Right cardiac atrium (tissue), 5 donors: ENCODE results near the gene PRKN. TPM values are rescaled to one million over a fixed set of nuclear protein-coding genes. Genes with fewer than 3 reads are reported as not detected.
"Not testable (repeated sequence)": the region's sequence is repeated elsewhere in the genome, so short reads cannot be mapped to it uniquely, and the experiment has no call there.

Experiments
- ATAC-seq, 2 donors: fragments of 200-7000 bp; cut with Tn5 transposase; one replicate each; pipeline versions ENCODE4 v1.8.0 to v1.9.1; 2020; ENCODE audit warnings: moderate library complexity in 2 of 2, mild to moderate bottlenecking in 1 of 2
- DNase-seq, 3 donors: peaks; one replicate each; pipeline ENCODE4 v3.0.0-alpha.2; 2020
- H3K27ac ChIP-seq: one replicate; pipeline ENCODE4 v1.5.1; 2013; ENCODE audit warnings: mild to moderate bottlenecking, low read length, control low read depth, moderate library complexity
- H3K27me3 ChIP-seq: one replicate; pipeline ENCODE4 v1.6.1; 2013; ENCODE audit not compliant: control insufficient read depth, insufficient read depth
- H3K4me1 ChIP-seq: one replicate; pipeline ENCODE4 v1.6.1; 2013; ENCODE audit warnings: low read length; ENCODE audit not compliant: control insufficient read depth, insufficient read depth
- H3K4me3 ChIP-seq: one replicate; pipeline ENCODE4 v1.5.1; 2013; ENCODE audit warnings: low read length, control low read depth
- H3K9me3 ChIP-seq: one replicate; pipeline ENCODE4 v1.6.1; 2013; ENCODE audit warnings: low read length; ENCODE audit not compliant: control insufficient read depth
- WGBS: extraction: QIAGEN DNeasy Blood & Tissue Kit; methylation state at CpG from one replicate; pipeline ENCODE4 v1.1.7; 2013; 5-methylcytosine and 5-hydroxymethylcytosine counted together
- intact Hi-C, 4 donors: fragments of 100-400 bp; cut with DNase I; formaldehyde crosslinking; loops; one replicate each; pipeline versions ENCODE4 v1.11.0 to v1.14.0; 2022 to 2023
- polyA plus RNA-seq: library from polyadenylated mRNA; stranded (reverse); fragments of 200-250 nt; gene quantifications from one replicate; pipeline ENCODE4 v1.2.3, GENCODE V29; 2013
- total RNA-seq, 4 donors: library from RNA; stranded (reverse); fragmentation: NEBNext Ultra II Directional; extraction: Animal tissue kit (Norgen Biotek cat#: 25700); gene quantifications; one replicate each; pipeline ENCODE4 v1.2.1, GENCODE V29; 2021
- donor health status: healthy with polysubstance abuse.
- donor health status: DM: no; HTN: yes; CAD: no.
- donor health status: DM: no; HTN: no; CAD: no.
- donor health status: DM: no; HTN: yes; CAD: no; lungs with severe emphysema.
- donor health status: DM: yes; HTN: yes; CAD: no.

PRKN gene
- total and polyA plus RNA-seq, 5 donors = 9.6 to 33.0 (median 24.8) TPM

GRCh38 chr6:161901740-161902426, 825.7 kb downstream of the PRKN start:
- intact Hi-C loops = no loop called here
- H3K27ac ChIP-seq = no peak overlapping the region
- H3K4me1 ChIP-seq = no peaks in the 10 kb centered on the region
- H3K4me3 ChIP-seq = no peak overlapping the region
- no peaks in the 10 kb centered on the region for H3K27me3 ChIP-seq
- WGBS = 69% methylated on average over 16 of the region's 16 CpGs
- no peak for DNase-seq
- H3K9me3 ChIP-seq = no peaks in the 10 kb centered on the region
- ATAC-seq = no peak

GRCh38 chr6:161894436-161894835, 833.1 kb downstream of the PRKN start:
- WGBS = 51% methylated on average over 6 of the region's 6 CpGs
- no peak for ATAC-seq
- Histone ChIP-seq H3K27ac (no peak overlapping the region), H3K4me3 (no peak overlapping the region), H3K9me3 (no peaks in the 10 kb centered on the region), H3K27me3 (no peaks in the 10 kb centered on the region), H3K4me1 (no peaks in the 10 kb centered on the region)
- intact Hi-C loops = no loop called here
- no peak for DNase-seq

- ATAC-seq = no peak
- DNase-seq = no peak
- Histone ChIP-seq H3K4me1 (no peaks in the 10 kb centered on the region), H3K9me3 (no peaks in the 10 kb centered on the region), H3K27me3 (no peaks in the 10 kb centered on the region), H3K27ac (no peak overlapping the region), H3K4me3 (no peak overlapping the region)
- intact Hi-C loops = no loop called here
- 87% methylated on average over 2 of the region's 2 CpGs for WGBS
These were observed 836.0 kb downstream of the PRKN start for GRCh38 chr6:161891542-161891941.

- DNase-seq = peak in 2 of 3 donors; percentile 18 to 70
- peak; percentile 59 to 74 for ATAC-seq
- H3K27me3 ChIP-seq = no peaks in the 10 kb centered on the region
- peak overlapping the region; percentile 23 for H3K4me3 ChIP-seq
- no peaks in the 10 kb centered on the region for H3K9me3 ChIP-seq
- H3K4me1 ChIP-seq = no peaks in the 10 kb centered on the region
- H3K27ac ChIP-seq = no peak overlapping the region
- intact Hi-C loops = no loop called here
- 36% methylated on average over 15 of the region's 15 CpGs for WGBS
These were observed 836.7 kb downstream of the PRKN start for GRCh38 chr6:161890832-161891297.

GRCh38 chr6:161890133-161890831, 837.3 kb downstream of the PRKN start:
- Histone ChIP-seq H3K9me3 (no peaks in the 10 kb centered on the region), H3K4me1 (no peaks in the 10 kb centered on the region), H3K4me3 (no peak overlapping the region), H3K27ac (no peak overlapping the region), H3K27me3 (no peaks in the 10 kb centered on the region)
- intact Hi-C loops = no loop called here
- peak in 2 of 3 donors; percentile 38 to 59 for DNase-seq
- ATAC-seq = peak; percentile 74 to 81
- 54% methylated on average over 8 of the region's 8 CpGs for WGBS

GRCh38 chr6:161889324-161889723, 838.2 kb downstream of the PRKN start:
- Histone ChIP-seq H3K9me3 (no peaks in the 10 kb centered on the region), H3K4me1 (no peaks in the 10 kb centered on the region), H3K27ac (no peak overlapping the region), H3K4me3 (no peak overlapping the region), H3K27me3 (no peaks in the 10 kb centered on the region)
- no peak for DNase-seq
- no peak for ATAC-seq
- intact Hi-C loops = no loop called here
- 95% methylated on average over 7 of the region's 7 CpGs for WGBS

- H3K27ac ChIP-seq, H3K4me3 ChIP-seq, DNase-seq, H3K27me3 ChIP-seq, intact Hi-C loops, H3K9me3 ChIP-seq, H3K4me1 ChIP-seq, ATAC-seq: not testable (repeated sequence)
- 95% methylated on average over 9 of the region's 9 CpGs for WGBS
These were observed 841.0 kb downstream of the PRKN start for GRCh38 chr6:161886545-161886944.

GRCh38 chr6:161884782-161885181, 842.8 kb downstream of the PRKN start:
- no peak for ATAC-seq
- Histone ChIP-seq H3K4me3 (no peak overlapping the region), H3K4me1 (no peaks in the 10 kb centered on the region), H3K27me3 (no peaks in the 10 kb centered on the region), H3K27ac (no peak overlapping the region), H3K9me3 (no peaks in the 10 kb centered on the region)
- intact Hi-C loops = no loop called here
- WGBS = 88% methylated on average over 2 of the region's 2 CpGs
- no peak for DNase-seq

GRCh38 chr6:161882196-161882765, 845.3 kb downstream of the PRKN start:
- Histone ChIP-seq H3K27me3 (no peaks in the 10 kb centered on the region), H3K9me3 (no peaks in the 10 kb centered on the region), H3K4me3 (no peak overlapping the region), H3K27ac (no peak overlapping the region), H3K4me1 (no peaks in the 10 kb centered on the region)
- DNase-seq = no peak
- intact Hi-C loops = no loop called here
- ATAC-seq = no peak
- WGBS = 74% methylated on average over 15 of the region's 15 CpGs

GRCh38 chr6:161880056-161880455, 847.5 kb downstream of the PRKN start:
- WGBS = 97% methylated on average over 2 of the region's 2 CpGs
- intact Hi-C loops = no loop called here
- Histone ChIP-seq H3K9me3 (no peaks in the 10 kb centered on the region), H3K4me1 (no peaks in the 10 kb centered on the region), H3K4me3 (no peak overlapping the region), H3K27ac (no peak overlapping the region), H3K27me3 (no peaks in the 10 kb centered on the region)
- DNase-seq = no peak
- ATAC-seq = no peak

- Histone ChIP-seq H3K27ac (no peak overlapping the region), H3K27me3 (no peaks in the 10 kb centered on the region), H3K4me3 (no peak overlapping the region), H3K4me1 (no peaks in the 10 kb centered on the region), H3K9me3 (no peaks in the 10 kb centered on the region)
- ATAC-seq (no peak), DNase-seq (no peak)
- intact Hi-C loops = no loop called here
- WGBS = 91% methylated on average over 8 of the region's 8 CpGs
These were observed 851.3 kb downstream of the PRKN start for GRCh38 chr6:161876231-161876630.
